SK-N-SH (cell line): ENCODE results near the gene PLXND1. TPM values are rescaled to one million over a fixed set of nuclear protein-coding genes. Genes with fewer than 3 reads are reported as not detected.

Source experiments
- CTCF ChIA-PET: fragments of 300-600, 350-600 bp; formaldehyde crosslinking; extraction: SDS; loops from one replicate; lab custom pipeline; 2021; lab: Yijun Ruan, JAX
- POLR2A ChIA-PET: fragments of 350-600 bp; sonication (Branson Sonifier 250); formaldehyde crosslinking; extraction: SDS; loops from one replicate; lab custom pipeline; 2020; ENCODE audit warnings: antibody characterized with exemption, inconsistent platforms; lab: Yijun Ruan, JAX
- DNase-seq: peaks from one replicate; pipeline ENCODE4 v3.0.0; 2012
- H2AFZ ChIP-seq: fragments of 200-600 bp; sonication (generic); 2 replicates; pipeline ENCODE4 v1.8.1; 2016; ENCODE audit warnings: antibody characterized with exemption, mild to moderate bottlenecking, low read depth
- H3F3A ChIP-seq: fragments of 200-600 bp; sonication (generic); replicated peaks from 2 replicates; pipeline ENCODE3; 2016; ENCODE audit warnings: antibody characterized with exemption, mild to moderate bottlenecking; ENCODE audit not compliant: insufficient read depth
- H3K27ac ChIP-seq, 2 experiments: fragments of 200-500 bp in 1 of 2; fragments of 200-600 bp in 1 of 2; sonication (Bioruptor generic) in 1 of 2; sonication (generic), shearing (Covaris generic) in 1 of 2; 2 replicates each; pipeline versions ENCODE4 v1.5.1 to v1.6.1; 2014 to 2016; ENCODE audit warnings: low read depth in 2 of 2, inconsistent platforms in 1 of 2, low read length in 1 of 2, mild to moderate bottlenecking in 1 of 2, mixed read lengths in 1 of 2
- H3K27me3 ChIP-seq: fragments of 200-600 bp; sonication (generic), shearing (Covaris generic); 2 replicates; pipeline ENCODE4 v1.6.1; 2016; ENCODE audit warnings: mixed run types; ENCODE audit not compliant: insufficient read depth
- H3K36me3 ChIP-seq, 2 experiments: fragments of 200-500 bp in 1 of 2; fragments of 200-600 bp in 1 of 2; sonication (Bioruptor generic) in 1 of 2; sonication (generic) in 1 of 2; replicated peaks in 1 of 2; 2 replicates each; pipeline versions ENCODE3 to v1.5.1; 2014 to 2016; ENCODE audit warnings: low read length in 1 of 2, mild to moderate bottlenecking in 1 of 2; ENCODE audit not compliant: insufficient read depth in 2 of 2, control insufficient read depth in 1 of 2
- H3K4me1 ChIP-seq, 2 experiments: fragments of 200-500 bp in 1 of 2; fragments of 200-600 bp in 1 of 2; sonication (Bioruptor generic) in 1 of 2; sonication (generic), shearing (Covaris generic) in 1 of 2; 2 replicates each; pipeline versions ENCODE4 v1.5.1 to v1.6.1; 2014 to 2016; ENCODE audit warnings: low read depth in 1 of 2, low read length in 1 of 2, mixed run types in 1 of 2; ENCODE audit not compliant: insufficient read depth in 2 of 2, control insufficient read depth in 1 of 2
- H3K4me2 ChIP-seq: fragments of 200-600 bp; sonication (generic), shearing (Covaris generic); 2 replicates; pipeline ENCODE4 v1.6.1; 2017; ENCODE audit warnings: mixed run types
- H3K4me3 ChIP-seq, 2 experiments: fragments of 200-500 bp in 1 of 2; fragments of 200-600 bp in 1 of 2; sonication (Bioruptor generic) in 1 of 2; sonication (generic), shearing (Covaris generic) in 1 of 2; 2 replicates each; pipeline versions ENCODE4 v1.5.1 to v1.8.1; 2014 to 2016; ENCODE audit warnings: low read depth in 2 of 2, inconsistent platforms in 1 of 2, low read length in 1 of 2, mild to moderate bottlenecking in 1 of 2, mixed read lengths in 1 of 2, moderate library complexity in 1 of 2
- H3K79me2 ChIP-seq: fragments of 200-600 bp; sonication (generic); 2 replicates; pipeline ENCODE4 v1.8.1; 2017; ENCODE audit warnings: mild to moderate bottlenecking; ENCODE audit not compliant: insufficient read depth
- H3K9ac ChIP-seq: fragments of 200-600 bp; sonication (generic); 2 replicates; pipeline ENCODE4 v1.6.1; 2017; ENCODE audit warnings: mixed run types
- H3K9me2 ChIP-seq: fragments of 200-600 bp; sonication (generic); 2 replicates; pipeline ENCODE4 v1.6.1; 2017; ENCODE audit warnings: mixed run types
- H3K9me3 ChIP-seq: fragments of 200-600 bp; sonication (generic); 2 replicates; pipeline ENCODE4 v1.6.1; 2017; ENCODE audit warnings: mixed run types, mild to moderate bottlenecking, moderate library complexity
- H4K20me1 ChIP-seq: fragments of 200-600 bp; sonication (generic); 2 replicates; pipeline ENCODE4 v1.6.1; 2017; ENCODE audit warnings: mild to moderate bottlenecking, mixed run types; ENCODE audit not compliant: insufficient read depth
- EZH2phosphoT487 ChIP-seq: fragments of 200-600 bp; sonication (generic); IDR thresholded peaks from 2 replicates; pipeline ENCODE4 v1.6.1; 2017; ENCODE audit warnings: low read depth, mixed run types, mild to moderate bottlenecking, antibody characterized with exemption, moderate library complexity, borderline replicate concordance
- JUND ChIP-seq: IDR thresholded peaks from 2 replicates; pipeline ENCODE4 v1.4.0; 2012
- MXI1 ChIP-seq: IDR thresholded peaks from 2 replicates; pipeline ENCODE4 v1.6.1; 2012; ENCODE audit warnings: mild to moderate bottlenecking, low read depth, low read length, improper control_type of control experiment
- POLR2AphosphoS5 ChIP-seq: IDR thresholded peaks from 2 replicates; pipeline ENCODE4 v1.6.1; 2012; ENCODE audit warnings: low read depth, low read length
- RAD21 ChIP-seq: IDR thresholded peaks from 2 replicates; pipeline ENCODE4 v1.6.1; 2012; ENCODE audit warnings: mild to moderate bottlenecking, low read length
- SIN3A ChIP-seq: IDR thresholded peaks from 2 replicates; pipeline ENCODE4 v1.6.1; 2012; ENCODE audit warnings: low read depth, mild to moderate bottlenecking, low read length, moderate library complexity, borderline replicate concordance
- SMC3 ChIP-seq: IDR thresholded peaks from 2 replicates; pipeline ENCODE4 v1.6.1; 2012; ENCODE audit warnings: low read depth, low read length, improper control_type of control experiment
- TEAD4 ChIP-seq: IDR thresholded peaks from 2 replicates; pipeline ENCODE4 v1.4.0; 2012; ENCODE audit warnings: mild to moderate bottlenecking, borderline replicate concordance; ENCODE audit not compliant: insufficient read depth
- WGBS: methylation state at CpG from one replicate; pipeline ENCODE4 v1.1.6; 2017; ENCODE audit warnings: low lambda C conversion rate; 5-methylcytosine and 5-hydroxymethylcytosine counted together
- polyA plus RNA-seq, 3 experiments: library from polyadenylated mRNA; depleted of rRNA; stranded (reverse); fragments of >200 nt; gene quantifications; 2 replicates each; pipeline ENCODE4 v1.2.3, GENCODE V29; 2012
- TF ChIP-seq, protein P1 (sequence below): fragments of 200-600 bp; sonication (generic); IDR thresholded peaks from 2 replicates; pipeline ENCODE4 v1.6.1; 2017; ENCODE audit warnings: antibody characterized with exemption, mild to moderate bottlenecking, moderate library complexity
- TF ChIP-seq, protein P2 (sequence below): IDR thresholded peaks from 2 replicates; pipeline ENCODE4 v1.6.1; 2012; ENCODE audit warnings: mild to moderate bottlenecking, low read depth, low read length, moderate library complexity
- TF ChIP-seq, protein P3 (sequence below): fragments of 150-350 bp; IDR thresholded peaks from 2 replicates; pipeline ENCODE4 v1.6.1; 2016; ENCODE audit warnings: mild to moderate bottlenecking, low read depth, low read length
- TF ChIP-seq, protein P4 (sequence below): IDR thresholded peaks from 2 replicates; pipeline ENCODE4 v1.4.0; 2012; ENCODE audit warnings: low read depth, borderline replicate concordance

PLXND1 gene
- polyA plus RNA-seq, 1 of the 3 experiments (the other 2 are of a cell fraction), result 53.5 TPM

DNA sequence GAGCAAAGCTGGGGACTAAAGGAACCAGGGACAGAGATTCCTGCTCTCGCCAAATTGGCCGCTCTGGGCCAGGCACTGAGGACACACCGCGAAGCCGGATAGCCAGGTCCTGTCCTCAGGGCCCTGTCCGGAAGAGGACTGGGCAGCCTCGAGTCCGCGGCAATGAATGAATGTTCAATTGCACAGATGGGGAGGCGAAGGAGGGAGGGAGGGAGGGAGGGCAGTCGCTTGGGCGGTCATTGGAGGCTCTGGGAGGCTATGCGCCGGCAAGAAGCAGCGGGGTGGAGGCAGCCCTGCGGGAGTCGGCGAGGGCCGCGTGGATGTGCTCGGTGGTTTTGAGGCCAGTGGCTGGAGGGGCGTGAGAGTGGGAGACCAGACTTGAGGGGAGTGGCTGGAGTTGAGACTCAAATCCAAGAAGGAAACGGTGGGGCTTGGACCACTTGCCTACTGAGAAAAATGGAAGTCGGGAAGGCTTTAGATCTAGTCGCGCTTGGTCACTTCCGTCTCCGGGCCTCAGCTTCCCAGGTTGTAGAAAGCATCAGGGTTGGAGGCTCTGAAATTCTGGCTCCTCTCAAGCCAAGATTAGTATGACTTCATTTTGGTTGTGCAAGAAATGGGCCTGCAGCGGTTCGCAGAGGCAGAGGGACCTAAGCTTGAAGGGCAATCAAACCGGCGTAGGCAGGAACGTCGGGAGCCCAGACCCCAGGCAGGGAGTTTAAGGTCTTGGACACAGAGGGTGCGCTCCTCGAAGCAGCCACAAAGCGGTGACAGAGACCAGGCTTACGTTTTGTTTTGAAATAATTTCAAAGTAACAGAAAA, 21.1 kb upstream of the PLXND1 start:
- peak; percentile 77 for DNase-seq
- no peak overlapping the region for H2AFZ ChIP-seq
- H3K4me2 ChIP-seq, result no peak overlapping the region
- ChIA-PET CTCF (interaction anchor here (0.7 to 3.5 kb wide), 18 partner anchors 9 to 318 kb away, joined by 3 to 15 read pairs (median 5); no protein-coding TSS in a partner anchor), POLR2A (no interaction called here)
- H3K27ac ChIP-seq, result no peak overlapping the region
- H3K36me3 ChIP-seq, result no peaks in the 10 kb centered on the region
- H3K9ac ChIP-seq, result no peak overlapping the region
- H3K9me2 ChIP-seq, result no peaks in the 10 kb centered on the region
- H3K79me2 ChIP-seq, result no peaks in the 10 kb centered on the region
- no peaks in the 10 kb centered on the region for H4K20me1 ChIP-seq
- no peak overlapping the region; a peak in 1 of 4 replicates for H3K4me3 ChIP-seq
- no peaks in the 10 kb centered on the region for H3K9me3 ChIP-seq
- H3K4me1 ChIP-seq, result no peaks in the 10 kb centered on the region; a peak in 1 of 4 replicates
- 87% methylated on average over 38 of the region's 38 CpGs for WGBS
- TF ChIP-seq, protein P1, sequence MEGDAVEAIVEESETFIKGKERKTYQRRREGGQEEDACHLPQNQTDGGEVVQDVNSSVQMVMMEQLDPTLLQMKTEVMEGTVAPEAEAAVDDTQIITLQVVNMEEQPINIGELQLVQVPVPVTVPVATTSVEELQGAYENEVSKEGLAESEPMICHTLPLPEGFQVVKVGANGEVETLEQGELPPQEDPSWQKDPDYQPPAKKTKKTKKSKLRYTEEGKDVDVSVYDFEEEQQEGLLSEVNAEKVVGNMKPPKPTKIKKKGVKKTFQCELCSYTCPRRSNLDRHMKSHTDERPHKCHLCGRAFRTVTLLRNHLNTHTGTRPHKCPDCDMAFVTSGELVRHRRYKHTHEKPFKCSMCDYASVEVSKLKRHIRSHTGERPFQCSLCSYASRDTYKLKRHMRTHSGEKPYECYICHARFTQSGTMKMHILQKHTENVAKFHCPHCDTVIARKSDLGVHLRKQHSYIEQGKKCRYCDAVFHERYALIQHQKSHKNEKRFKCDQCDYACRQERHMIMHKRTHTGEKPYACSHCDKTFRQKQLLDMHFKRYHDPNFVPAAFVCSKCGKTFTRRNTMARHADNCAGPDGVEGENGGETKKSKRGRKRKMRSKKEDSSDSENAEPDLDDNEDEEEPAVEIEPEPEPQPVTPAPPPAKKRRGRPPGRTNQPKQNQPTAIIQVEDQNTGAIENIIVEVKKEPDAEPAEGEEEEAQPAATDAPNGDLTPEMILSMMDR, result peak; percentile 67
- TF ChIP-seq POLR2AphosphoS5 (no peak), SMC3 (peak; percentile 65), RAD21 (peak; percentile 83)
- no peaks in the 10 kb centered on the region for H3F3A ChIP-seq
- H3K27me3 ChIP-seq, result no peaks in the 10 kb centered on the region

DNA sequence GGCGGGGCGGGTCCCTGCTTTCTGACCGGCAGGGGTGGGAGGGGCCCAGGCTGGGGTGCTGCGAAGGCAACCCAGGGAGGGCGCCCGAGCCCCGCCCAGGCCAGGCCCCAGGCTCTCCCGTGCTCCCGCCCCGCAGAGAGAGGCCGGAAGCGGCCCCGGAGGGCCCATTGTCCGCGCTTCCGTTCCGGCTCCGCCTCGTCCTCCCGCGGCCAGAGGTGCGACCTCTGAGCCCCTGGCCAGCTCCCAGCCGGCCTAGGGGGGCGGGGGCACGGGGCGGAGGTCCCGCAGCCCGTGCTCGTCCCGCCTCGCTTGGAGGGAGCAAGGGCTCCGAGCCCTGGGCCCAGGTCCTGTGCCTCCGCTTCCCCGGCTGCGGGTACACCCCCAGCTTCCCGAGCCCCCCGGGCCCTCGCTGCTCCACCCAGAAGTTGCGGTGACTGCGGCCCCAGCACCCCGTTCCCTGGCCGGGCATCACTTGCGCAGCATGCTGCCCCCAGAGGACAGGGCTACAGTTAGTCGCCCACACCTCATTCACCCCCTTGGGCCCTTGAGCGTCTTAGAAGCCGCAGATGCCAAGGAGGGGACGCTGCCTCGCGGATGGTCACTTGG, 20.4 kb upstream of the PLXND1 start:
- H3K9me2 ChIP-seq, result no peaks in the 10 kb centered on the region
- DNase-seq, result peak; percentile 48
- no peaks in the 10 kb centered on the region for H3K36me3 ChIP-seq
- no peaks in the 10 kb centered on the region for H3K79me2 ChIP-seq
- H3K4me2 ChIP-seq, result no peak overlapping the region
- no peaks in the 10 kb centered on the region for H3F3A ChIP-seq
- H3K27ac ChIP-seq, result no peak overlapping the region
- H2AFZ ChIP-seq, result no peak overlapping the region
- no peaks in the 10 kb centered on the region for H3K9me3 ChIP-seq
- H3K27me3 ChIP-seq, result no peaks in the 10 kb centered on the region
- H3K4me3 ChIP-seq, result no peak overlapping the region
- 92% methylated on average over 35 of the region's 49 CpGs for WGBS
- no peak overlapping the region for H3K9ac ChIP-seq
- no peaks in the 10 kb centered on the region; a peak in 1 of 4 replicates for H3K4me1 ChIP-seq
- ChIA-PET CTCF (interaction anchor here (0.8 to 3.5 kb wide), 8 partner anchors 11 to 315 kb away, joined by 3 to 15 read pairs (median 6); no protein-coding TSS in a partner anchor), POLR2A (no interaction called here)
- no peaks in the 10 kb centered on the region for H4K20me1 ChIP-seq
- TF ChIP-seq TEAD4, result no peak
- TF ChIP-seq, protein P2, sequence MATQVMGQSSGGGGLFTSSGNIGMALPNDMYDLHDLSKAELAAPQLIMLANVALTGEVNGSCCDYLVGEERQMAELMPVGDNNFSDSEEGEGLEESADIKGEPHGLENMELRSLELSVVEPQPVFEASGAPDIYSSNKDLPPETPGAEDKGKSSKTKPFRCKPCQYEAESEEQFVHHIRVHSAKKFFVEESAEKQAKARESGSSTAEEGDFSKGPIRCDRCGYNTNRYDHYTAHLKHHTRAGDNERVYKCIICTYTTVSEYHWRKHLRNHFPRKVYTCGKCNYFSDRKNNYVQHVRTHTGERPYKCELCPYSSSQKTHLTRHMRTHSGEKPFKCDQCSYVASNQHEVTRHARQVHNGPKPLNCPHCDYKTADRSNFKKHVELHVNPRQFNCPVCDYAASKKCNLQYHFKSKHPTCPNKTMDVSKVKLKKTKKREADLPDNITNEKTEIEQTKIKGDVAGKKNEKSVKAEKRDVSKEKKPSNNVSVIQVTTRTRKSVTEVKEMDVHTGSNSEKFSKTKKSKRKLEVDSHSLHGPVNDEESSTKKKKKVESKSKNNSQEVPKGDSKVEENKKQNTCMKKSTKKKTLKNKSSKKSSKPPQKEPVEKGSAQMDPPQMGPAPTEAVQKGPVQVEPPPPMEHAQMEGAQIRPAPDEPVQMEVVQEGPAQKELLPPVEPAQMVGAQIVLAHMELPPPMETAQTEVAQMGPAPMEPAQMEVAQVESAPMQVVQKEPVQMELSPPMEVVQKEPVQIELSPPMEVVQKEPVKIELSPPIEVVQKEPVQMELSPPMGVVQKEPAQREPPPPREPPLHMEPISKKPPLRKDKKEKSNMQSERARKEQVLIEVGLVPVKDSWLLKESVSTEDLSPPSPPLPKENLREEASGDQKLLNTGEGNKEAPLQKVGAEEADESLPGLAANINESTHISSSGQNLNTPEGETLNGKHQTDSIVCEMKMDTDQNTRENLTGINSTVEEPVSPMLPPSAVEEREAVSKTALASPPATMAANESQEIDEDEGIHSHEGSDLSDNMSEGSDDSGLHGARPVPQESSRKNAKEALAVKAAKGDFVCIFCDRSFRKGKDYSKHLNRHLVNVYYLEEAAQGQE, result no peak
- TF ChIP-seq, protein P3, sequence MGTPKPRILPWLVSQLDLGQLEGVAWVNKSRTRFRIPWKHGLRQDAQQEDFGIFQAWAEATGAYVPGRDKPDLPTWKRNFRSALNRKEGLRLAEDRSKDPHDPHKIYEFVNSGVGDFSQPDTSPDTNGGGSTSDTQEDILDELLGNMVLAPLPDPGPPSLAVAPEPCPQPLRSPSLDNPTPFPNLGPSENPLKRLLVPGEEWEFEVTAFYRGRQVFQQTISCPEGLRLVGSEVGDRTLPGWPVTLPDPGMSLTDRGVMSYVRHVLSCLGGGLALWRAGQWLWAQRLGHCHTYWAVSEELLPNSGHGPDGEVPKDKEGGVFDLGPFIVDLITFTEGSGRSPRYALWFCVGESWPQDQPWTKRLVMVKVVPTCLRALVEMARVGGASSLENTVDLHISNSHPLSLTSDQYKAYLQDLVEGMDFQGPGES, result no peak
- TF ChIP-seq MXI1, result no peak
- no peak for TF ChIP-seq POLR2AphosphoS5
- TF ChIP-seq, protein P4, sequence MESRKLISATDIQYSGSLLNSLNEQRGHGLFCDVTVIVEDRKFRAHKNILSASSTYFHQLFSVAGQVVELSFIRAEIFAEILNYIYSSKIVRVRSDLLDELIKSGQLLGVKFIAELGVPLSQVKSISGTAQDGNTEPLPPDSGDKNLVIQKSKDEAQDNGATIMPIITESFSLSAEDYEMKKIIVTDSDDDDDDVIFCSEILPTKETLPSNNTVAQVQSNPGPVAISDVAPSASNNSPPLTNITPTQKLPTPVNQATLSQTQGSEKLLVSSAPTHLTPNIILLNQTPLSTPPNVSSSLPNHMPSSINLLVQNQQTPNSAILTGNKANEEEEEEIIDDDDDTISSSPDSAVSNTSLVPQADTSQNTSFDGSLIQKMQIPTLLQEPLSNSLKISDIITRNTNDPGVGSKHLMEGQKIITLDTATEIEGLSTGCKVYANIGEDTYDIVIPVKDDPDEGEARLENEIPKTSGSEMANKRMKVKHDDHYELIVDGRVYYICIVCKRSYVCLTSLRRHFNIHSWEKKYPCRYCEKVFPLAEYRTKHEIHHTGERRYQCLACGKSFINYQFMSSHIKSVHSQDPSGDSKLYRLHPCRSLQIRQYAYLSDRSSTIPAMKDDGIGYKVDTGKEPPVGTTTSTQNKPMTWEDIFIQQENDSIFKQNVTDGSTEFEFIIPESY, result no peak
- no peak for TF ChIP-seq SMC3
- TF ChIP-seq, protein P1, result no peak
- TF ChIP-seq SIN3A, result no peak
- TF ChIP-seq JUND, result no peak
- no peak for TF ChIP-seq EZH2phosphoT487
